EH (cell line): ENCODE measurements around the gene SNAI1.
"Not testable (repeated sequence)": the region's sequence is repeated elsewhere in the genome, so short reads cannot be mapped to it uniquely, and the experiment has no call there.

Experiments
- DNase-seq: peaks from one replicate; pipeline ENCODE4 v3.0.0-alpha.2; 2015; ENCODE audit warnings: low read depth

SNAI1 gene

GRCh38 chr20:49987015-49987867 lies 4.5 kb downstream of the SNAI1 start:
- peak; percentile 33 for DNase-seq

GRCh38 chr20:49987868-49988690 lies 5.3 kb downstream of the SNAI1 start:
- peak; percentile 15 for DNase-seq

GRCh38 chr20:49989234-49990065 lies 6.7 kb downstream of the SNAI1 start:
- DNase-seq: peak; percentile 95

GRCh38 chr20:49990271-49990720 lies 7.5 kb downstream of the SNAI1 start:
- peak; percentile 49 for DNase-seq

- DNase-seq: no peak
These were observed 10.5 kb downstream of the SNAI1 start for GRCh38 chr20:49993301-49993751.

- no peak for DNase-seq
These were observed 12.8 kb downstream of the SNAI1 start for GRCh38 chr20:49995586-49995985.

- DNase-seq: not testable (repeated sequence)
These were observed 15.9 kb downstream of the SNAI1 start for GRCh38 chr20:49998478-49999188.

- no peak for DNase-seq
These were observed 16.5 kb downstream of the SNAI1 start for GRCh38 chr20:49999329-49999728.

GRCh38 chr20:50000548-50001222 lies 17.9 kb downstream of the SNAI1 start:
- not testable (repeated sequence) for DNase-seq

GRCh38 chr20:50001784-50002311 lies 19.1 kb downstream of the SNAI1 start:
- DNase-seq: no peak

GRCh38 chr20:50003253-50003656 lies 20.5 kb downstream of the SNAI1 start:
- peak; percentile 78 for DNase-seq

- no peak for DNase-seq
These were observed 21.4 kb downstream of the SNAI1 start for GRCh38 chr20:50004229-50004628.

- DNase-seq: no peak
These were observed 22.7 kb downstream of the SNAI1 start for GRCh38 chr20:50005471-50005981.

- DNase-seq: no peak
These were observed 24.6 kb downstream of the SNAI1 start for GRCh38 chr20:50007369-50007768.

GRCh38 chr20:50008007-50008406 lies 25.2 kb downstream of the SNAI1 start:
- DNase-seq: no peak

- DNase-seq: no peak
These were observed 27.0 kb downstream of the SNAI1 start for GRCh38 chr20:50009521-50010454.

GRCh38 chr20:50011597-50011996 lies 28.8 kb downstream of the SNAI1 start:
- DNase-seq: not testable (repeated sequence)

- DNase-seq: no peak
These were observed 29.8 kb downstream of the SNAI1 start for GRCh38 chr20:50012282-50013263.
